ENCODE data around the gene RBM15.

The RBM15 gene

DNA sequence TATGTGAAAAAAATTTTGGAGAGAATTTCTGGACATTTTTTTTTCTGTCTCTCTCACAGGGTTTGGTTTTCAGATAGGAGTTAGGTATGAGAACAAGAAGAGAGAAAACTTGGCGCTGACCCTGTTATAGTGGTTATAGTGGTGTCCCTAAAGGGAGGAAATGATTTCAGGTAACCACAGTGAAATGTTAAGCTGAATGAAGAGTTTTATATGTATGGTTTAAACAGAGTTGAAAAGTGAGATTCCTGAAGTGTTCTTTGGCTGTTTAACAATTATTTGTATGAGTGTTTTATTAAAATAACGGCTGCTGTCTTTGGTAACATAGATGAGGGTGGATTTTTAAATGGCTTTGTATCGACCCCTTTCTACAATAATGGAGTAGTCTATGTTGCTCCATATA, 6.3 kb downstream of the RBM15 start (continued):
- TF ChIP-seq, protein P1, sequence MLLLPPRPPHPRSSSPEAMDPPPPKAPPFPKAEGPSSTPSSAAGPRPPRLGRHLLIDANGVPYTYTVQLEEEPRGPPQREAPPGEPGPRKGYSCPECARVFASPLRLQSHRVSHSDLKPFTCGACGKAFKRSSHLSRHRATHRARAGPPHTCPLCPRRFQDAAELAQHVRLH (tag by site-specific recombination; IDR thresholded peaks at IDR 0.05): no peak
- TF ChIP-seq SP3 (tag by site-specific recombination; IDR thresholded peaks at IDR 0.05): no peak
- TF ChIP-seq ZNF16 (tag by site-specific recombination; IDR thresholded peaks at IDR 0.05; ENCODE audit: low read depth): no peak

DNA sequence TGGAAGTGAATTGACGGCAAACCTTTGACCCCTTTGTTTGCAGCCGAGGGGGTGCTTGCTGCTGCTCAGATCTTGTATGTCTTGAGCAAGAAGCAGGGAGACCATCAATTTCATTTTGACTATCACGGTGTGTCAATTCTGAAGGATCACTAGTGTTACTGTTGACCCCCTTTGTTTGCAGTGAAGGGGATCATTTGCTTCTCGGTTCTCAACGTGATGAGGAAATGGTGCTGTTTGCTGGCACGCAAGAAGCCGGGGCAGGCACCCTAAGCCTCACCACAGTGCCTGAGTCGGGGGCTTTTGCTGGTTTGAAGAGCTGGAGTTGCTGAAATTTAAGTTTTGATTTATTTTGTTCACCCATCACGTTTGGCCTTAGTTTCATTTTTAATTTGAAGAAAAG, 7.5 kb downstream of the RBM15 start:
- POLR2A ChIA-PET: interaction anchor here (4.1 kb wide), 1 partner anchor 8 kb away, joined by 30 read pairs; the partner anchor contains the start of gene RBM15
- H3K4me1 ChIP-seq (ENCODE audit: control insufficient read depth, insufficient read depth, low read length): peaks cover 25% of the 10 kb centered on the region
- H3K4me3 ChIP-seq (ENCODE audit: low read depth, low read length): no peak overlapping the region
- H3K27ac ChIP-seq (ENCODE audit: extremely low read depth, low read depth, low read length): no peak overlapping the region
- CTCF ChIA-PET: interaction anchor here (1.0 to 1.7 kb wide), 2 partner anchors 9 to 139 kb away, joined by 4 to 7 read pairs; no protein-coding TSS in a partner anchor
- no peaks in the 10 kb centered on the region for H3K9me3 ChIP-seq (ENCODE audit: control insufficient read depth, insufficient read depth, low read depth, low read length)
- no peak for TF ChIP-seq ZNF146 (tag by site-specific recombination; IDR thresholded peaks at IDR 0.05)
- TF ChIP-seq ZNF155 (tag by site-specific recombination; IDR thresholded peaks at IDR 0.05): no peak
- no peak for TF ChIP-seq ZNF341 (tag by site-specific recombination; IDR thresholded peaks at IDR 0.05; ENCODE audit: low read depth)
- TF ChIP-seq MEIS1 (CRISPR knock-in tag; IDR thresholded peaks at IDR 0.05; ENCODE audit: borderline replicate concordance): no peak
- H3K36me3 ChIP-seq (ENCODE audit: control insufficient read depth in 2 of 2, insufficient read depth in 1 of 2, low read length in 2 of 2): peaks cover 17 to 69% of the 10 kb centered on the region in 2 experiments; a peak in 2 of 3 replicates

DNA sequence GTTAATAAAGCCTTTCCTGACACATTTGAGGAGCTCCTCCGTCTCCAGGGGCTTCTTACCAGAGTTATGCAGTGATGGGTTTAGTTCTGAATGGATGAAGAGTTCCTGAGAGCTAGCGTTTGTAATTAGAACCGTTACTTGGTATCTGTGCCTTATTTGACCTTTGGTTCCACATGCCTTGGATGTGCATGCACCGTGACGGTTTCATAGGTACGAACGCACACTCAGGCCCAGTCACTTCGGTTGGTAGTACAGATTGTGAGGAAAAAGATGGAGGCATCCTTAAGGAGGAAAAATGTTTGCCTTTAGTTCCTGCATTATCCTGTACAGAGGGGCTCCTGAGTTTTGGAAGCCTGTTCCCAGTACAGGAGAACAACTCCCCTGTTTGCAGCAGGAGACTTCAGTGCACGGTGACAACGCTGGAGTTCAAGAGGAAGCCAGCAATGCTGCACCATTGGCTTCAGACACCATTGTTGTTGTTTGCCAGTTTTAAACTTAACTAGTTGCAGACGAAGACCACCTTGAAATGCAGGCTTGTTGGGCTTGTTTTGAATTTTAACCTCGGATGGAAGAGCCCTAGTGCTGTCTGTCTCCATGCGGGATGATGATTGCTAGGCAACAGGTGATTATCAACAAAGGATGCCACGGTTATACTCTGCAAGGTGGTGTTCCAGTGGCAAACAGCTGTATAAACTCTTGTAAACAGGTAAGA, 8.2 kb downstream of the RBM15 start:
- no peak overlapping the region for H3K4me3 ChIP-seq (ENCODE audit: low read depth, low read length)
- H3K9me3 ChIP-seq (ENCODE audit: control insufficient read depth, insufficient read depth, low read depth, low read length): no peaks in the 10 kb centered on the region
- peaks cover 17 to 64% of the 10 kb centered on the region in 2 experiments for H3K36me3 ChIP-seq (ENCODE audit: control insufficient read depth in 2 of 2, insufficient read depth in 1 of 2, low read length in 2 of 2)
- peak; percentile 38 for TF ChIP-seq ZNF341 (tag by site-specific recombination; IDR thresholded peaks at IDR 0.05; ENCODE audit: low read depth)
- TF ChIP-seq IKZF3 (tag by site-specific recombination; IDR thresholded peaks at IDR 0.05): peak; percentile 31; the same call in 1 of the 2 replicates
- no peak for TF ChIP-seq PRDM10 (tag by site-specific recombination; IDR thresholded peaks at IDR 0.05)
- no peak for TF ChIP-seq ZNF221 (tag by site-specific recombination; IDR thresholded peaks at IDR 0.05; ENCODE audit: borderline replicate concordance)
- TF ChIP-seq, protein P2, sequence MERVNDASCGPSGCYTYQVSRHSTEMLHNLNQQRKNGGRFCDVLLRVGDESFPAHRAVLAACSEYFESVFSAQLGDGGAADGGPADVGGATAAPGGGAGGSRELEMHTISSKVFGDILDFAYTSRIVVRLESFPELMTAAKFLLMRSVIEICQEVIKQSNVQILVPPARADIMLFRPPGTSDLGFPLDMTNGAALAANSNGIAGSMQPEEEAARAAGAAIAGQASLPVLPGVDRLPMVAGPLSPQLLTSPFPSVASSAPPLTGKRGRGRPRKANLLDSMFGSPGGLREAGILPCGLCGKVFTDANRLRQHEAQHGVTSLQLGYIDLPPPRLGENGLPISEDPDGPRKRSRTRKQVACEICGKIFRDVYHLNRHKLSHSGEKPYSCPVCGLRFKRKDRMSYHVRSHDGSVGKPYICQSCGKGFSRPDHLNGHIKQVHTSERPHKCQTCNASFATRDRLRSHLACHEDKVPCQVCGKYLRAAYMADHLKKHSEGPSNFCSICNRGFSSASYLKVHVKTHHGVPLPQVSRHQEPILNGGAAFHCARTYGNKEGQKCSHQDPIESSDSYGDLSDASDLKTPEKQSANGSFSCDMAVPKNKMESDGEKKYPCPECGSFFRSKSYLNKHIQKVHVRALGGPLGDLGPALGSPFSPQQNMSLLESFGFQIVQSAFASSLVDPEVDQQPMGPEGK (tag by site-specific recombination; IDR thresholded peaks at IDR 0.05): no peak
- peak; percentile 50; the same call in 1 of the 2 replicates for TF ChIP-seq TRIM28 (IDR thresholded peaks at IDR 0.05; ENCODE audit: borderline replicate concordance, low read length)
- TF ChIP-seq ZBTB17 (tag by site-specific recombination; IDR thresholded peaks at IDR 0.05): peak; percentile 51
- TF ChIP-seq, protein P3, sequence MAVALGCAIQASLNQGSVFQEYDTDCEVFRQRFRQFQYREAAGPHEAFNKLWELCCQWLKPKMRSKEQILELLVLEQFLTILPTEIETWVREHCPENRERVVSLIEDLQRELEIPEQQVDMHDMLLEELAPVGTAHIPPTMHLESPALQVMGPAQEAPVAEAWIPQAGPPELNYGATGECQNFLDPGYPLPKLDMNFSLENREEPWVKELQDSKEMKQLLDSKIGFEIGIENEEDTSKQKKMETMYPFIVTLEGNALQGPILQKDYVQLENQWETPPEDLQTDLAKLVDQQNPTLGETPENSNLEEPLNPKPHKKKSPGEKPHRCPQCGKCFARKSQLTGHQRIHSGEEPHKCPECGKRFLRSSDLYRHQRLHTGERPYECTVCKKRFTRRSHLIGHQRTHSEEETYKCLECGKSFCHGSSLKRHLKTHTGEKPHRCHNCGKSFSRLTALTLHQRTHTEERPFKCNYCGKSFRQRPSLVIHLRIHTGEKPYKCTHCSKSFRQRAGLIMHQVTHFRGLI (tag by site-specific recombination; IDR thresholded peaks at IDR 0.05): 0 out of 2 replicates have a peak, but pooled peaks have one; percentile 14
- TF ChIP-seq SCRT2 (tag by site-specific recombination; IDR thresholded peaks at IDR 0.05): peak; percentile 98
- no peak for TF ChIP-seq ZNF837 (tag by site-specific recombination; IDR thresholded peaks at IDR 0.05)
- no peak for TF ChIP-seq YY1 (tag by site-specific recombination; IDR thresholded peaks at IDR 0.05)
- TF ChIP-seq, protein P4, sequence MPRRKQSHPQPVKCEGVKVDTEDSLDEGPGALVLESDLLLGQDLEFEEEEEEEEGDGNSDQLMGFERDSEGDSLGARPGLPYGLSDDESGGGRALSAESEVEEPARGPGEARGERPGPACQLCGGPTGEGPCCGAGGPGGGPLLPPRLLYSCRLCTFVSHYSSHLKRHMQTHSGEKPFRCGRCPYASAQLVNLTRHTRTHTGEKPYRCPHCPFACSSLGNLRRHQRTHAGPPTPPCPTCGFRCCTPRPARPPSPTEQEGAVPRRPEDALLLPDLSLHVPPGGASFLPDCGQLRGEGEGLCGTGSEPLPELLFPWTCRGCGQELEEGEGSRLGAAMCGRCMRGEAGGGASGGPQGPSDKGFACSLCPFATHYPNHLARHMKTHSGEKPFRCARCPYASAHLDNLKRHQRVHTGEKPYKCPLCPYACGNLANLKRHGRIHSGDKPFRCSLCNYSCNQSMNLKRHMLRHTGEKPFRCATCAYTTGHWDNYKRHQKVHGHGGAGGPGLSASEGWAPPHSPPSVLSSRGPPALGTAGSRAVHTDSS (tag by site-specific recombination; IDR thresholded peaks at IDR 0.05): no peak
- 0 out of 2 replicates have a peak, but pooled peaks have one; percentile 12 for TF ChIP-seq ZNF561 (tag by site-specific recombination; IDR thresholded peaks at IDR 0.05; ENCODE audit: borderline replicate concordance)
- TF ChIP-seq ZNF600 (tag by site-specific recombination; IDR thresholded peaks at IDR 0.05): peak; percentile 8; the same call in 1 of the 2 replicates
- peak; percentile 96 for TF ChIP-seq SCRT1 (tag by site-specific recombination; IDR thresholded peaks at IDR 0.05; ENCODE audit: borderline replicate concordance)
- peak overlapping the region; percentile 13; the same call in 1 of the 2 replicates for H3K27ac ChIP-seq (ENCODE audit: extremely low read depth, low read depth, low read length)
- CTCF ChIA-PET: interaction anchor here (1.0 to 1.7 kb wide), 2 partner anchors 9 to 139 kb away, joined by 4 to 7 read pairs; no protein-coding TSS in a partner anchor
- POLR2A ChIA-PET: interaction anchor here (4.1 kb wide), 1 partner anchor 8 kb away, joined by 30 read pairs; the partner anchor contains the start of gene RBM15
- H3K4me1 ChIP-seq (ENCODE audit: control insufficient read depth, insufficient read depth, low read length): peaks cover 25% of the 10 kb centered on the region

Measured in HEK293 (cell line).